ENCODE measurements around the gene BPI. TPM values are rescaled to one million over a fixed set of nuclear protein-coding genes. Genes with fewer than 3 reads are reported as not detected.
A peak's percentile ranks its signal among the peaks of the same experiment; 100 is the strongest.

BPI gene
- total and polyA plus RNA-seq, 4 donors = 0.31 to 5.6 (median 1.1) TPM

DNA sequence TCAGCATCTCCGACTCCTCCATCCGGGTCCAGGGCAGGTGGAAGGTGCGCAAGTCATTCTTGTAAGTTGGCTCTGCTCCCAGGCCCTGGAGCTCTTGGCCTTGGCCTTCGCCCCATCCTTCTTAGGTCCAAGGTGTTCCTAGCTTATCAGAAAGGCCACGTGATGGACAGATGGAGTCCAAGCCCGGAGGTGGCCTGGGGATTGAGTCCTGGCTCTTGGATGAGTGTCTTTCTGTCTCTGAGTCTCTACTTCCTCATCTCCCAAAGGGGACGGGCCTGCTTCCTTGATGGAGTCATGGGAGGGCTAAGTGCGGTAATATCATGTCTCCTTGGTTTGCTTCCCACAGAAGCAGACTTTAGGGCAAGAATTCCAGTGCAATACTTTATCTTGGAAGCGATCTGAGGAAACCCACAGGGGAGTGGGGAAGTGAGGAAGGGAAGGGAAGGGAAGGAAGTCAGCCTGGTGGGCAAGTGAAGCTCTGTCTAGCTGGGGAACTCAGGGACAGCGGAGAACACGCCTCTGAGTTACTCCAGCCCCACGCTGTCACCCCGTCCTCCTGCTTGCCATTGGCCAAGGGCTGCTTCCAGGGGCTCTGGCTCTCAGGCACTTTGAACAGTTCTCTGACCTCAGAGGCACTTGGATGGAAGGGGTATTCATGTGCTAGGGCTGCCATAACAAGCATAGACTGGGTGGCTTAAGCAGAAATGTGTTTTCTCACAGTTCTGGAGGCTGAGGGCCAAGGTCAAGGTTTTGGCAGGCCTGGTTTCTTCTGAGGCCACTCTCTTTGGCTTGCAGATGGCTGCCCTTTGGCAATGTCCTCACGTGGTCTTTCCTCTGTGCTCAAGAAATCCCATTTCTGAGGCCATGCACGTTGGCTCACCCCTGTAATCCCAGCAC, 47.2 kb downstream of the BPI start:
- Histone ChIP-seq H3K9ac (ENCODE audit: insufficient read depth in 1 of 2, low read length in 2 of 2) (no peak overlapping the region), H3K27ac (ENCODE audit: low read depth in 1 of 2, low read length in 1 of 2) (no peak overlapping the region), H3K36me3 (ENCODE audit: control insufficient read depth in 4 of 4, insufficient read depth in 4 of 4, low read length in 4 of 4) (no peaks in the 10 kb centered on the region), H3K4me3 (no peak overlapping the region), H3K9me3 (ENCODE audit: control insufficient read depth in 4 of 4, insufficient read depth in 3 of 4, low read length in 3 of 4) (peaks cover 0 to 1% (median 0%) of the 10 kb centered on the region in 4 donors), H3K27me3 (ENCODE audit: control insufficient read depth in 3 of 3, insufficient read depth in 3 of 3, low read length in 2 of 3) (no peaks in the 10 kb centered on the region), H3K4me1 (ENCODE audit: control insufficient read depth in 5 of 5, insufficient read depth in 5 of 5, low read length in 5 of 5) (peaks cover 0 to 22% (median under 1%) of the 10 kb centered on the region in 5 donors)
- 68 to 77% methylated on average over 15 of the region's 15 CpGs for WGBS, 2 donors
- TF ChIP-seq, protein P1, sequence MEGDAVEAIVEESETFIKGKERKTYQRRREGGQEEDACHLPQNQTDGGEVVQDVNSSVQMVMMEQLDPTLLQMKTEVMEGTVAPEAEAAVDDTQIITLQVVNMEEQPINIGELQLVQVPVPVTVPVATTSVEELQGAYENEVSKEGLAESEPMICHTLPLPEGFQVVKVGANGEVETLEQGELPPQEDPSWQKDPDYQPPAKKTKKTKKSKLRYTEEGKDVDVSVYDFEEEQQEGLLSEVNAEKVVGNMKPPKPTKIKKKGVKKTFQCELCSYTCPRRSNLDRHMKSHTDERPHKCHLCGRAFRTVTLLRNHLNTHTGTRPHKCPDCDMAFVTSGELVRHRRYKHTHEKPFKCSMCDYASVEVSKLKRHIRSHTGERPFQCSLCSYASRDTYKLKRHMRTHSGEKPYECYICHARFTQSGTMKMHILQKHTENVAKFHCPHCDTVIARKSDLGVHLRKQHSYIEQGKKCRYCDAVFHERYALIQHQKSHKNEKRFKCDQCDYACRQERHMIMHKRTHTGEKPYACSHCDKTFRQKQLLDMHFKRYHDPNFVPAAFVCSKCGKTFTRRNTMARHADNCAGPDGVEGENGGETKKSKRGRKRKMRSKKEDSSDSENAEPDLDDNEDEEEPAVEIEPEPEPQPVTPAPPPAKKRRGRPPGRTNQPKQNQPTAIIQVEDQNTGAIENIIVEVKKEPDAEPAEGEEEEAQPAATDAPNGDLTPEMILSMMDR (IDR thresholded peaks at IDR 0.05; ENCODE audit: control extremely low read depth, extremely low read depth) = no peak
- no peak for DNase-seq
- ATAC-seq (ENCODE audit: insufficient read depth, low FRiP score) = no peak

DNA sequence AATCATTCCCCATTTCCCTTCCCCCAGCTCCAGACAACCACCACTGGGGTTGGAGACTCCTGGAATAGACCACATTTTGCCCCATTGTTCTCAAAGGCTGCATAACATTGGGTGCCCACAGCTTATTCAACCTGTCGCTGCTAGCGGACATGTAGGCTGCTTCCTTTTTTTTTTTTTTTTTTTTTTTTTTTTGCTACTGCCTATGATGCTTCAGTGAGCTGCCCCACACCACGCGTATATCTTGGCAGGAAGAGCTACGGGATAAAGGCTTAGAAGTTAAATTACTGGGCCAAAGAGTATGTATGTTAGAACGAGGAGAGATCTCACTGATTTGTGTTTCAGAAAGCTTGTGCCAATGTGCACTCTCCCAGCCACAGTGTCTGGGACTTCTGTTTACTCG, 49.4 kb downstream of the BPI start:
- Histone ChIP-seq H3K4me3 (no peak overlapping the region), H3K4me1 (ENCODE audit: control insufficient read depth in 5 of 5, insufficient read depth in 5 of 5, low read length in 5 of 5) (peaks cover 0 to 22% (median 5%) of the 10 kb centered on the region in 5 donors), H3K9me3 (ENCODE audit: control insufficient read depth in 4 of 4, insufficient read depth in 3 of 4, low read length in 3 of 4) (peaks cover 0 to 3% (median 0%) of the 10 kb centered on the region in 4 donors), H3K27me3 (ENCODE audit: control insufficient read depth in 3 of 3, insufficient read depth in 3 of 3, low read length in 2 of 3) (no peaks in the 10 kb centered on the region), H3K36me3 (ENCODE audit: control insufficient read depth in 4 of 4, insufficient read depth in 4 of 4, low read length in 4 of 4) (no peaks in the 10 kb centered on the region), H3K27ac (ENCODE audit: low read depth in 1 of 2, low read length in 1 of 2) (no peak overlapping the region), H3K9ac (ENCODE audit: insufficient read depth in 1 of 2, low read length in 2 of 2) (no peak overlapping the region)
- TF ChIP-seq, protein P1 (IDR thresholded peaks at IDR 0.05; ENCODE audit: control extremely low read depth, extremely low read depth) = no peak
- DNase-seq = peak; percentile 58 to 87 (median 84)
- ATAC-seq (ENCODE audit: insufficient read depth, low FRiP score) = no peak
- 32 to 53% methylated on average over 7 of the region's 7 CpGs for WGBS, 2 donors

GRCh38 chr20:38354227-38354626, 50.3 kb downstream of the BPI start:
- H3K36me3 ChIP-seq (ENCODE audit: control insufficient read depth in 4 of 4, insufficient read depth in 4 of 4, low read length in 4 of 4) = no peaks in the 10 kb centered on the region
- no peak for DNase-seq
- no peak overlapping the region for H3K9ac ChIP-seq (ENCODE audit: insufficient read depth in 1 of 2, low read length in 2 of 2)
- no peaks in the 10 kb centered on the region for H3K27me3 ChIP-seq (ENCODE audit: control insufficient read depth in 3 of 3, insufficient read depth in 3 of 3, low read length in 2 of 3)
- H3K4me3 ChIP-seq = no peak overlapping the region
- 93 to 94% methylated on average over 10 of the region's 10 CpGs for WGBS, 2 donors
- H3K4me1 ChIP-seq (ENCODE audit: control insufficient read depth in 5 of 5, insufficient read depth in 5 of 5, low read length in 5 of 5) = peaks cover 0 to 22% (median 5%) of the 10 kb centered on the region in 5 donors
- TF ChIP-seq, protein P1 (IDR thresholded peaks at IDR 0.05; ENCODE audit: control extremely low read depth, extremely low read depth) = no peak
- ATAC-seq (ENCODE audit: insufficient read depth, low FRiP score) = no peak
- H3K27ac ChIP-seq (ENCODE audit: low read depth in 1 of 2, low read length in 1 of 2) = no peak overlapping the region
- H3K9me3 ChIP-seq (ENCODE audit: control insufficient read depth in 4 of 4, insufficient read depth in 3 of 4, low read length in 3 of 4) = peaks cover 0 to 4% (median 0%) of the 10 kb centered on the region in 4 donors

Data from lung (tissue), 12 donors.